Measurements from ENCODE around the gene CYP27B1.
A peak's percentile ranks its signal among the peaks of the same experiment; 100 is the strongest.
"Not testable (repeated sequence)": the region's sequence is repeated elsewhere in the genome, so short reads cannot be mapped to it uniquely, and the experiment has no call there.

The CYP27B1 gene

DNA sequence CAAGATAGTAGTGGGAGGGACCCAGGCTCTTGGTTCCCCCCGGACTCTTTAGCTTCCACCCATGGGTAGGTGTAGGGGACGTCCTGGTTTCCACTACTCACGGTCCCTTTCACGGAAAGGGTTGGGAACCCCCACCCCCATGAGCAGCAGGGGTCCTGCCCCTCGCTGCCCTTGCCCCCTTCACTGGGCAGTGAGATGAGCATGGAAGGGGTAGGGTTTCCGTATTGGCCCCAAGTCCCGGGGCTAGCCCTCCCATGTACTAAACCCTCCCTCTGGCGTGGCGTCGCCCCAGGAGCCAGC lies 41.1 kb downstream of the CYP27B1 start:
- peaks cover 3% of the 10 kb centered on the region; the same call in 1 of the 2 replicates for H3K27me3 ChIP-seq (ENCODE audit: insufficient read depth, low read length)
- H3K27ac ChIP-seq (ENCODE audit: low read depth, low read length), result no peak overlapping the region
- H3K4me3 ChIP-seq (ENCODE audit: low read depth, low read length), result peak overlapping the region; percentile 93
- H3K36me3 ChIP-seq (ENCODE audit: insufficient read depth, low read length), result no peaks in the 10 kb centered on the region
- H3K79me2 ChIP-seq (ENCODE audit: control insufficient read depth, insufficient read depth, low read length, unreplicated experiment), result no peaks in the 10 kb centered on the region
- H2AFZ ChIP-seq (ENCODE audit: low read length, unreplicated experiment), result peak overlapping the region; percentile 21
- no peaks in the 10 kb centered on the region for H3K4me1 ChIP-seq (ENCODE audit: control insufficient read depth, insufficient read depth, low read length, unreplicated experiment)

DNA sequence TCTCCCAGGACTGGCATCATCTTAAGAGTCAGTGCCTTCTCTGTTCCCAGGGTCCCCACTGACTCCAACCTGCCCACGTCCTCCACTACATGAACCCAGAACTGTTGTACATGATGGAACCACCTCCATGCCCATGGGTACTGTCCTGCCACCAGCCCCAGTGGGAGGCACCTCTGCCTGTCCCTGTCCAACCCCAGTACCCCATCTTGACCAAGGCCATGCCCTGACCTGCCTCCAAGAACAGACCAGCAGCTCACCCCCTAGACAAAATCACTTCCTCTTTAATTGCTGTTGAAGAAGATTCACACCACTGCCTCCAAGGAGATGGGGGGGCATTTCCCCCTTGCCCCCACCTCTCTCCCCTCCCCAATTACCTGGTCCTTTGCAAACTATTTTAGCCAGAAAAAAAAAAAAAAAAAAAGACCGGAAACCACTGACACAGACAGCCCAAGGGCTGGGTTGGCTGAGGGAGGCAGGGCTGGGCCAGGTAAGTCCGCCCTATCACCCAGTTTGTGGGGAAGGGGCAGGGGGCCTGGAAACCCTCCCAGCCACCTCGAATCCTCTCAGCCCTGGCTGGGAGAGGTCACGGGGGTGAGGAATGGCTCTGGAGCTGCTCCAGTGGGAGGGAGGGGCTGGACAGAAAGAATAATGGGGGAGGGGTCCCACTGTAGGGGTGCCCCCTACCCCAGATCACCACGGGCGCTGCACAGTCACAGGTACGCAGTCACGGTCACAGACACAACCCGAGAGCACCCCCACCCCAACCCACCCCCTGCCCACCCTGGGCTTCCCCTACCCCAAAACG lies 41.7 kb downstream of the CYP27B1 start:
- no peaks in the 10 kb centered on the region for H3K4me1 ChIP-seq (ENCODE audit: control insufficient read depth, insufficient read depth, low read length, unreplicated experiment)
- peaks cover 3% of the 10 kb centered on the region; the same call in 1 of the 2 replicates for H3K27me3 ChIP-seq (ENCODE audit: insufficient read depth, low read length)
- no peak overlapping the region for H3K4me3 ChIP-seq (ENCODE audit: low read depth, low read length)
- no peak overlapping the region for H2AFZ ChIP-seq (ENCODE audit: low read length, unreplicated experiment)
- H3K79me2 ChIP-seq (ENCODE audit: control insufficient read depth, insufficient read depth, low read length, unreplicated experiment), result no peaks in the 10 kb centered on the region
- H3K36me3 ChIP-seq (ENCODE audit: insufficient read depth, low read length), result 0 out of 2 replicates have a peak, but pooled peaks cover 2% of the 10 kb centered on the region
- H3K27ac ChIP-seq (ENCODE audit: low read depth, low read length), result no peak overlapping the region

- Histone ChIP-seq H3K36me3 (ENCODE audit: insufficient read depth, low read length) (peaks cover 8% of the 10 kb centered on the region; the same call in 1 of the 2 replicates), H3K79me2 (ENCODE audit: control insufficient read depth, insufficient read depth, low read length, unreplicated experiment) (no peaks in the 10 kb centered on the region), H3K27me3 (ENCODE audit: insufficient read depth, low read length) (peaks cover 3% of the 10 kb centered on the region; the same call in 1 of the 2 replicates), H3K4me3 (ENCODE audit: low read depth, low read length) (no peak overlapping the region), H3K27ac (ENCODE audit: low read depth, low read length) (no peak overlapping the region), H3K4me1 (ENCODE audit: control insufficient read depth, insufficient read depth, low read length, unreplicated experiment) (no peaks in the 10 kb centered on the region), H2AFZ (ENCODE audit: low read length, unreplicated experiment) (no peak overlapping the region)
Observed at GRCh38 chr12:57724003-57724935, 42.6 kb downstream of the CYP27B1 start.

DNA sequence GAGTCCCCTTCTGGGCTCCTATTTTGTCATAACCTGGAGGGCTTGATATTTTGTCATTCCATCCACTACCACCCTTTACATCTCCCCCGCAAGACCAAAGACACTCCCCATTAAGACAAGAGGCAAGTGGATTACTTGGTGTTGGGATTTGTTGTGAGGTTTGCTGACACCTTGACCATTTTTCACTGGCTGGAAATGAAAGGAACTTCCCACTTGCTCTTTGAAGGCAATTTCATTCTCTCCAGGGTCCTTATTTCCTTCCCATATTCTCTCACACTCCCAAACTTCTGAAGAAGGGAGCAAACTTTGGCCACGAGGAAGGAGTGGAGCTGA lies 43.3 kb downstream of the CYP27B1 start:
- Histone ChIP-seq H2AFZ (ENCODE audit: low read length, unreplicated experiment) (no peak overlapping the region), H3K4me3 (ENCODE audit: low read depth, low read length) (no peak overlapping the region), H3K79me2 (ENCODE audit: control insufficient read depth, insufficient read depth, low read length, unreplicated experiment) (no peaks in the 10 kb centered on the region), H3K4me1 (ENCODE audit: control insufficient read depth, insufficient read depth, low read length, unreplicated experiment) (no peaks in the 10 kb centered on the region), H3K27ac (ENCODE audit: low read depth, low read length) (no peak overlapping the region), H3K27me3 (ENCODE audit: insufficient read depth, low read length) (peaks cover 3% of the 10 kb centered on the region; the same call in 1 of the 2 replicates), H3K36me3 (ENCODE audit: insufficient read depth, low read length) (peaks cover 13% of the 10 kb centered on the region; the same call in 1 of the 2 replicates)

DNA sequence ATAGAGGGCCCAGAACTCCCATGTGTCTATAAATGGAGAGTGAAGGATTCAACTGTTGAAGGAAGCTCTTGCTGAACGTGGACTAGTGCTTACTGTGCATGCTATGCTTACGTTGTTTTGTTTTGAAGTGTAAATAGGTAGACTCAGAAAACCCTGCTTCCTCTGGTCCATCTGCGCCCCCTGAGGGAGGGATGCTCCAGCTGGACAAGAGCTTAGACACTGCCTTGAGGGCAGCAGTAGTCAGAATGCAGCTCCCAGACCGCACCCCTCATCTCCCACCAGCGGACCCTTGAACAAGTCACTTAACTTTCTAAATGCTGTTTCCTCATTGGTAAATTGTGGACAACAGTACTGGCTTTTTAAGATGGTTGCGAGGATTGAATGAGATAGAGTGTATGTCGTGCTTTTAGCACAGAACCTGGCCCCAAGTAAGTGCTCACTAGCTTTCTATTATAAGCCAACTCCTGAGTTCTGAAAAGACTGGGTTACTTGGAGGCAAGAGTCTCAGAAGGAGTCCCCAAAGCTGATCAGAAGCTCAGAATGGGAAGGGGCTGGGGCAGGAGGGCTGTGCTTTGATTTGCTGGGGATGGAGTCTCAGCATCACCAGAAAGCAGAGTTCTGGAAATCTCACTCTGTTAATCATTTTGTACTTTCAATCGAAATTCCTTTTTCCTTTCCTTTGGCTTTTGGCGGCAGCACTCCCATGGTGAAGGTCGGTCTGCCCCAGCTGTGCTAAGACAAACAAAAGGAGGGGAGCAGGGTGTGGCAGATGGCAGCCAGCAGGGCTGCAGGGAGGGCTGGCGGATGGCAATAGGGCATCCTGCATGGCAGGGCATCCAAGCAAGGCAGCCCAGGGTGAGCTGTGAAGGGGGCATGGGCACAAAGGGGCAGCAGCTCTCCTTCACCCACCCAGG lies 43.9 kb downstream of the CYP27B1 start:
- peaks cover 3% of the 10 kb centered on the region; the same call in 1 of the 2 replicates for H3K27me3 ChIP-seq (ENCODE audit: insufficient read depth, low read length)
- H2AFZ ChIP-seq (ENCODE audit: low read length, unreplicated experiment), result no peak overlapping the region
- H3K4me1 ChIP-seq (ENCODE audit: control insufficient read depth, insufficient read depth, low read length, unreplicated experiment), result no peaks in the 10 kb centered on the region
- H3K36me3 ChIP-seq (ENCODE audit: insufficient read depth, low read length), result peaks cover 17% of the 10 kb centered on the region; the same call in 1 of the 2 replicates
- no peak overlapping the region for H3K4me3 ChIP-seq (ENCODE audit: low read depth, low read length)
- no peaks in the 10 kb centered on the region for H3K79me2 ChIP-seq (ENCODE audit: control insufficient read depth, insufficient read depth, low read length, unreplicated experiment)
- H3K27ac ChIP-seq (ENCODE audit: low read depth, low read length), result no peak overlapping the region

DNA sequence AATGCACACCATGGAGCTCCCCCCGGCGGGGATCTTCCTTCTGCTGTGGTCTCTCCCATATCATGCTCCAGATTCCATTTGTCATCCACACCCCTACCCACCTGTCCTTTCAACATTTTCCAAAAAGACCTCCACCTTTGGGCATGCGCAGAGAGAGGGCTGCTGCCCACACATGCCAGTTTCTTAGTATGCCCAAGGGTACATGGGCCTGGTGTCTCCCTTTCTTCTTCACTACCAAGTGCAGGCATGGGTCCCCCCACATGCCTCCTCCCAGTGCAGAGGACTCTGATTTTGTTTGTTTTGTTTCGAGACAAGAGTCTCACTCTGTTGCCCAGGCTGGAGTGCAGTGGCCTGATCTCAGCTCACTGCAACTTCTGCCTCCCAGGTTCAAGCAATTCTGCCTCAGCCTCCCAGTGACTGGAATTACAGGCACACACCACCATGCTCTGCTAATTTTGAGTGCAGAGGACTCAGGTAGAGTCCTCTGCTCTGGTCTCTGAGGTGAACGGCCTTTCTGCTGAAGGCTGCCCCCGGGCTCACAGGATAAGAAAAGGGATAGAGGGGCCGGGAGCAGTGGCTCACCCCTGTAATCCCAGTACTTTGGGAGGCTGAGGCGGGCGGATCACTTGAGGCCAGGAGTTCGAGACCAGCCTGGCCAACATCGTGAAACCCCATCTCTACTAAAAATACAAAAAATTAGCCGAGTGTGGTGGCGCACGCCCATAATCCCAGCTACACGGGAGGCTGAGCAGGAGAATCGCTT lies 44.9 kb downstream of the CYP27B1 start:
- H2AFZ ChIP-seq (ENCODE audit: low read length, unreplicated experiment); H3K4me1 ChIP-seq (ENCODE audit: control insufficient read depth, insufficient read depth, low read length, unreplicated experiment); H3K27ac ChIP-seq (ENCODE audit: low read depth, low read length); H3K79me2 ChIP-seq (ENCODE audit: control insufficient read depth, insufficient read depth, low read length, unreplicated experiment); H3K27me3 ChIP-seq (ENCODE audit: insufficient read depth, low read length); H3K4me3 ChIP-seq (ENCODE audit: low read depth, low read length): not testable (repeated sequence)
- H3K36me3 ChIP-seq (ENCODE audit: insufficient read depth, low read length), result peaks cover 17% of the 10 kb centered on the region; the same call in 1 of the 2 replicates

DNA sequence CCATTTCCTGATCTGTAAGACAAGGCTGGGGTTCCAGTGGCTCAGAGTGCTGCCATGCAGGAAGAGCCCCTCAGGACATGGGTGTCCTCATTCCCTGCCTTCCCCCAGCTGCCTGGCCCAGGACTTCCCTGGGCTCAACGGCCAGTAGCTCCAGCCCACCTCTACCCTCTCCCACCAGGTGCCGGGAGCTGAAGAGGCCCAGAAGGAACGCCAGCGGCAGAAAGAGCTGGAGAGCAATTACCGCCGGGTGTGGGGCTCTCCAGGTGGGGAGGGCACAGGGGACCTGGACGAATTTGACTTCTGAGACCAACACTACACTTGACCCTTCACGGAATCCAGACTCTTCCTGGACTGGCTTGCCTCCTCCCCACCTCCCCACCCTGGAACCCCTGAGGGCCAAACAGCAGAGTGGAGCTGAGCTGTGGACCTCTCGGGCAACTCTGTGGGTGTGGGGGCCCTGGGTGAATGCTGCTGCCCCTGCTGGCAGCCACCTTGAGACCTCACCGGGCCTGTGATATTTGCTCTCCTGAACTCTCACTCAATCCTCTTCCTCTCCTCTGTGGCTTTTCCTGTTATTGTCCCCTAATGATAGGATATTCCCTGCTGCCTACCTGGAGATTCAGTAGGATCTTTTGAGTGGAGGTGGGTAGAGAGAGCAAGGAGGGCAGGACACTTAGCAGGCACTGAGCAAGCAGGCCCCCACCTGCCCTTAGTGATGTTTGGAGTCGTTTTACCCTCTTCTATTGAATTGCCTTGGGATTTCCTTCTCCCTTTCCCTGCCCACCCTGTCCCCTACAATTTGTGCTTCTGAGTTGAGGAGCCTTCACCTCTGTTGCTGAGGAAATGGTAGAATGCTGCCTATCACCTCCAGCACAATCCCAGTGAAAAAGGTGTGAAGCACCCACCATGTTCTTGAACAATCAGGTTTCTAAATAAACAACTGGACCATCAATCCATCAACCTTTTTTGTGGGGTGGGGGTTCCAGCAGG lies 46.0 kb downstream of the CYP27B1 start:
- H3K27ac ChIP-seq (ENCODE audit: low read depth, low read length), result no peak overlapping the region
- H3K4me3 ChIP-seq (ENCODE audit: low read depth, low read length), result no peak overlapping the region
- peaks cover 17% of the 10 kb centered on the region; the same call in 1 of the 2 replicates for H3K36me3 ChIP-seq (ENCODE audit: insufficient read depth, low read length)
- H3K4me1 ChIP-seq (ENCODE audit: control insufficient read depth, insufficient read depth, low read length, unreplicated experiment), result no peaks in the 10 kb centered on the region
- H2AFZ ChIP-seq (ENCODE audit: low read length, unreplicated experiment), result no peak overlapping the region
- no peaks in the 10 kb centered on the region for H3K27me3 ChIP-seq (ENCODE audit: insufficient read depth, low read length)
- no peaks in the 10 kb centered on the region for H3K79me2 ChIP-seq (ENCODE audit: control insufficient read depth, insufficient read depth, low read length, unreplicated experiment)

DNA sequence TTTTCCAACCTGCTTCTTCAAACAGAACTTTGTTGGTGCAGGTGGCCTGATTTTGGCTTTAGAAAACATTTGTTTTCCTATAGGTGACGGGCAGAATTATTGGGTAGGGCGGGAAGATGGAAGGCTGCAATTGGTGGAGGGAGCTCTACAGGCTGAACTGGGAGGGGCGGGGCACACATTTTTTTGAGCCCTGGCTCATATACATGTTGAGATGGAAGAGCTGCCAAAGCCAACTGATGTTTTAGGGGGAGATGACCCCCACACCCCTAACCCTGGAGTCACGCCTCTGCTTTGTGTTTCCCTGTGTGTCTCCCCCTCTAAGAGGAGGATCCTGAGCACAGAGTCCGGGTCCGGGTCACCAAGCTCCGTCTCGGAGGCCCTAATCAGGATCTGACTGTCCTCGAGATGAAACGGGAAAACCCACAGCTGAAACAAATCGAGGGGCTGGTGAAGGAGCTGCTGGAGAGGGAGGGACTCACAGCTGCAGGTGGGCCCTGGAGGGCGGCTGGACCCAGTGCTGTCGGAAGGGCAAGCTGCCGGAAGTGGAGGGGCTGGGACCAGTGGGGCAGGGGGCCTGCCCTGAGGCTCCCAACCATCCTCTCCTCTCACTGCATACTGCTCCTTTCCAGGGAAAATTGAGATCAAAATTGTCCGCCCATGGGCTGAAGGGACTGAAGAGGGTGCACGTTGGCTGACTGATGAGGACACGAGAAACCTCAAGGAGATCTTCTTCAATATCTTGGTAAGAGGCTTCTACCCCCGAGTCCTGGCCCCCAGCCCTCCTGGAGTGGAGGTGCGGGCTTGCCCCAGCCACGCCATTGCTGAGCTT lies 46.9 kb downstream of the CYP27B1 start:
- no peaks in the 10 kb centered on the region for H3K4me1 ChIP-seq (ENCODE audit: control insufficient read depth, insufficient read depth, low read length, unreplicated experiment)
- peaks cover 17% of the 10 kb centered on the region; the same call in 1 of the 2 replicates for H3K36me3 ChIP-seq (ENCODE audit: insufficient read depth, low read length)
- no peaks in the 10 kb centered on the region for H3K79me2 ChIP-seq (ENCODE audit: control insufficient read depth, insufficient read depth, low read length, unreplicated experiment)
- no peak overlapping the region for H3K27ac ChIP-seq (ENCODE audit: low read depth, low read length)
- no peak overlapping the region for H3K4me3 ChIP-seq (ENCODE audit: low read depth, low read length)
- no peaks in the 10 kb centered on the region for H3K27me3 ChIP-seq (ENCODE audit: insufficient read depth, low read length)
- no peak overlapping the region for H2AFZ ChIP-seq (ENCODE audit: low read length, unreplicated experiment)
